ENCODE results near the gene LRBA. TPM values are rescaled to one million over a fixed set of nuclear protein-coding genes. Genes with fewer than 3 reads are reported as not detected.

The LRBA gene
- total RNA-seq, 1 donor from 2014 or later: 39.9 TPM

DNA sequence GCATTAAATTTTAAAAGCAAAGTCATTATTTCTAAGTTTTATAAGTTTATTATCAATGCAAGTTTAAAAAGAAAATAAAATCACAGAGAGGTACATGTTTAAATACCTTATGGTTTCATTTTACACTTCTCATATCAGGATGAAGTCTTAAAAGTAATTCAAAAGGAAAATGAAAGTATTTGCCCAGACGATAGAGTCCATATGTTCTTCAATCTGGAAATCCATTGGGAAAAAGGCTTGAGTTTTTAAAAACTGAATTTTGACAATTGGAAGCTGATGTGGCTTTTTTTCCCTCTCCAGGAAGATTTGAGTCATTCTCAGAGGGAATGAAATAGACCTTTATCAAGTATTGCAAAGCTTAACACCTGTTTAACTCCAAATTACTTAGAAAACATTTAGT, 396.0 kb downstream of the LRBA start:
- no peaks in the 10 kb centered on the region for H3K4me1 ChIP-seq
- no peaks in the 10 kb centered on the region for H3K27me3 ChIP-seq
- H3K9me3 ChIP-seq: no peaks in the 10 kb centered on the region
- ATAC-seq: no peak
- no peak for DNase-seq
- TF ChIP-seq, protein P1, sequence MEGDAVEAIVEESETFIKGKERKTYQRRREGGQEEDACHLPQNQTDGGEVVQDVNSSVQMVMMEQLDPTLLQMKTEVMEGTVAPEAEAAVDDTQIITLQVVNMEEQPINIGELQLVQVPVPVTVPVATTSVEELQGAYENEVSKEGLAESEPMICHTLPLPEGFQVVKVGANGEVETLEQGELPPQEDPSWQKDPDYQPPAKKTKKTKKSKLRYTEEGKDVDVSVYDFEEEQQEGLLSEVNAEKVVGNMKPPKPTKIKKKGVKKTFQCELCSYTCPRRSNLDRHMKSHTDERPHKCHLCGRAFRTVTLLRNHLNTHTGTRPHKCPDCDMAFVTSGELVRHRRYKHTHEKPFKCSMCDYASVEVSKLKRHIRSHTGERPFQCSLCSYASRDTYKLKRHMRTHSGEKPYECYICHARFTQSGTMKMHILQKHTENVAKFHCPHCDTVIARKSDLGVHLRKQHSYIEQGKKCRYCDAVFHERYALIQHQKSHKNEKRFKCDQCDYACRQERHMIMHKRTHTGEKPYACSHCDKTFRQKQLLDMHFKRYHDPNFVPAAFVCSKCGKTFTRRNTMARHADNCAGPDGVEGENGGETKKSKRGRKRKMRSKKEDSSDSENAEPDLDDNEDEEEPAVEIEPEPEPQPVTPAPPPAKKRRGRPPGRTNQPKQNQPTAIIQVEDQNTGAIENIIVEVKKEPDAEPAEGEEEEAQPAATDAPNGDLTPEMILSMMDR (IDR thresholded peaks at IDR 0.05): no peak
- no peaks in the 10 kb centered on the region for H3K36me3 ChIP-seq
- H3K27ac ChIP-seq: no peak overlapping the region
- intact Hi-C loops (cut with DNase I): no loop called here
- no peak overlapping the region for H3K4me3 ChIP-seq

DNA sequence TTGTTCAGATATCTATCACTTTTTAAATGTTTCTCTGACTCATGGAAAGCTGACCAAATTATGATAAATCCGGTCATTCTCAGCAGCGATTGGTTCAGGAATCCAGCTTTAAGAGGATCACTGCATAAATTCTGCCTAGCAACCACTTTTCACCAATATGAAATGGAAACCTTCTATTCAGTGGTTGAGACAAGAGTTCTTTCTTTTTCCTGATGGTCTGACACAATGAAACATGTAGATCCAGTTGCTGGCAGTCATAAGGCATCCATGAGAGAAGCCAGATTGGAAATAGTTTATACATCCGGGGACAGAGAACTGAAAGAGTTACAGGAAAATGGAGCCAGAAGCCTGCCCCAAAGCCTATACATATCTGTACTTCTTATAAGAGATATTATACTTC, 406.0 kb downstream of the LRBA start:
- Histone ChIP-seq H3K27me3 (no peaks in the 10 kb centered on the region), H3K36me3 (no peaks in the 10 kb centered on the region), H3K27ac (no peak overlapping the region), H3K4me3 (no peak overlapping the region), H3K9me3 (no peaks in the 10 kb centered on the region), H3K4me1 (no peaks in the 10 kb centered on the region)
- no peak for DNase-seq
- ATAC-seq: no peak
- intact Hi-C loops (cut with DNase I): no loop called here
- TF ChIP-seq, protein P1 (IDR thresholded peaks at IDR 0.05): no peak

DNA sequence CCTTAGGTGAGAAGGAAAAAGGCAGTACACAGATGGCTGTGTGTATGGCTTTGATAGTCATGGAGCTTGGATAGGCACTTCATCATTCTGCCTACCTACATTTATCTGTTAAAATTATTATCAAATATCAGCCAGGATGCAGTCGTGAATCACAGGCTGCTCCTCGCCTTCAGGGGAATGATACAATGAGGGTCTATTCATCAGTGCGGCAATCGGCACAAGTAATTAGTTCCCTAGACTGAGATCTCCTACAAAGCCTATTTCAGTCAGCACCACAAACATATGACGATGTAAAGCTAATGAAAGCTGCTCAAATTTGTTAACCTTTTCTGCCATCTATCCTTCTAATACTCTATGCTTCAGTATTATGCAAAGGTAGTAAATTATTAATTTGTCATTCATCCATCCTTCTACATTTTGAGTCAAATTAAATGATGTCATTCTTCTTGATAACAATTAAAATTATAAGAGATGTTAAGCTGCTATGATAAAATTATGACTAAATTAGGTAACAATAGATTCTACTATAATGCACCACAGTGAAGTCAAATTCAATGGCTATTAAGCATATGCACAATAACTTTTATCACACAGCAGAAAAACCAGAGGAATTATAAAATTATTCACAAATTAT, 414.2 kb downstream of the LRBA start:
- ATAC-seq: no peak
- TF ChIP-seq, protein P1 (IDR thresholded peaks at IDR 0.05): no peak

DNA sequence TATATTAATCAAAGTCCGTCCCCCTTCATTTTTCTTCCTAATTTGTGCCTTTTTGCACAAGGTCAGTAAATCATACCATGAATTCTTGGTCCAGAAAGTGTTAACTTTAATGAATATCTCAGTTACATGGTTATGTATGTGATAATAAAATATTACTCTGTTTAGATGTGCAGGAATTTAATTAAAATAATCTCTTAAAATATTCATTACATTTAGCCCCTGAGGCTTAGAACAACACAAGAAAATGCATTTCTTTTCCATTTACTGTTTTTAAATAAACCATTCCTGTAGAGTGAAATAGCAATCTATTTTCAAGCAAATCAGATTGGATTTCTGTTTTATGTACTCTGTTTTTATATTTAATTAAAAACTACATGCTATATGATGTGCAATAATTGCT, 415.5 kb downstream of the LRBA start:
- TF ChIP-seq, protein P1 (IDR thresholded peaks at IDR 0.05): no peak
- ATAC-seq: no peak
- H3K4me3 ChIP-seq: no peak overlapping the region

More for the DNA sequence above, 414.2 kb downstream of the LRBA start:
- Histone ChIP-seq H3K27ac (no peak overlapping the region), H3K4me3 (no peak overlapping the region), H3K36me3 (no peaks in the 10 kb centered on the region), H3K27me3 (no peaks in the 10 kb centered on the region), H3K9me3 (no peaks in the 10 kb centered on the region), H3K4me1 (no peaks in the 10 kb centered on the region)
- intact Hi-C loops (cut with DNase I): no loop called here
- DNase-seq: no peak

DNA sequence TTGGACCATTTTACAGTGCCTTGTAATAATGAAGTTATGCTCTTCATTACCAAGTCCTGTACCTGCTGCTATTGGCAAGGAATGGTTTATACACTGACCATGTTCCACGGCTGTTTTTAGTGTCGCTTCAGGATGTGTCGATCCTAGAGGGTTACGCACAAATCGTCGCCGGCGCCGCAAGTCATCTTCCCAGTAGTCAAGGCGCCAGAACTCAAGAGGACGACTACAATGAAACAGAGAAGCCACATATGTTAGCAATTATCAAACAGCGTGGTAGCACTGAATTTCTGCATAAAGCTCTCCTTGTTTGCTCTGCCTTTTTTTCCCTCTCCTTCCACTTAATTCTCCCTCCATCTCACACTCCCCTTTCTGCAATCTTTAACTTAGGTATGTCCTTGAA, 416.2 kb downstream of the LRBA start:
- no peak for ATAC-seq
- Histone ChIP-seq H3K27ac (no peak overlapping the region), H3K36me3 (no peaks in the 10 kb centered on the region), H3K9me3 (no peaks in the 10 kb centered on the region), H3K4me3 (no peak overlapping the region), H3K4me1 (no peaks in the 10 kb centered on the region), H3K27me3 (no peaks in the 10 kb centered on the region)
- no peak for DNase-seq
- TF ChIP-seq, protein P1 (IDR thresholded peaks at IDR 0.05): no peak
- intact Hi-C loops (cut with DNase I): no loop called here

More for the DNA sequence above, 415.5 kb downstream of the LRBA start:
- H3K36me3 ChIP-seq: no peaks in the 10 kb centered on the region
- no peak for DNase-seq
- no peaks in the 10 kb centered on the region for H3K9me3 ChIP-seq
- H3K4me1 ChIP-seq: no peaks in the 10 kb centered on the region
- intact Hi-C loops (cut with DNase I): no loop called here
- no peaks in the 10 kb centered on the region for H3K27me3 ChIP-seq
- no peak overlapping the region for H3K27ac ChIP-seq

DNA sequence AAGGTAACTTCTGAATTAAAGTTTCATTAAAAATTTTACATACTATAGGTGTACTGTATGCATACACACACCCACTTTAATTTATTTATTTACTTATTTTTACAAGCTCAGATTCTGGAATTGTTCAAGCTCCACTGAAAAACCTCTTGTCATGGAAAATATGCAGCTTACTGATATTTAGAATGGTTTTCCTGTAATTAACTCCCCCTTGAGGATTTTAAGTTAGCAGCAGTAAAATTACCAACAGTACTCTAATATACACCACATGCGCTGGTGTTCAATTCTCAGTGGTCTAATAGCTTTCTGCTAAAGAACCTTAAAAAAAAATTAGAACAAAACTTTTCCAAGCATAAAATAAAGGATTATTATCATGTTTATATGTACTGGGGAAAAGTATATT, 421.1 kb downstream of the LRBA start:
- no peak overlapping the region for H3K4me3 ChIP-seq
- no peaks in the 10 kb centered on the region for H3K9me3 ChIP-seq
- intact Hi-C loops (cut with DNase I): no loop called here
- H3K27ac ChIP-seq: no peak overlapping the region
- ATAC-seq (no peak), DNase-seq (no peak)
- peaks cover 4% of the 10 kb centered on the region for H3K36me3 ChIP-seq
- no peaks in the 10 kb centered on the region for H3K4me1 ChIP-seq
- TF ChIP-seq, protein P1 (IDR thresholded peaks at IDR 0.05): no peak
- H3K27me3 ChIP-seq: no peaks in the 10 kb centered on the region
